ENCODE data around the gene CABCOCO1. TPM values are rescaled to one million over a fixed set of nuclear protein-coding genes. Genes with fewer than 3 reads are reported as not detected.

Gene CABCOCO1
- total and polyA plus RNA-seq, 9 of the 15 experiments (the other 6 are each of a cell fraction or from before 2014, with no cell fraction given): 0.04 TPM; not detected in 8

DNA sequence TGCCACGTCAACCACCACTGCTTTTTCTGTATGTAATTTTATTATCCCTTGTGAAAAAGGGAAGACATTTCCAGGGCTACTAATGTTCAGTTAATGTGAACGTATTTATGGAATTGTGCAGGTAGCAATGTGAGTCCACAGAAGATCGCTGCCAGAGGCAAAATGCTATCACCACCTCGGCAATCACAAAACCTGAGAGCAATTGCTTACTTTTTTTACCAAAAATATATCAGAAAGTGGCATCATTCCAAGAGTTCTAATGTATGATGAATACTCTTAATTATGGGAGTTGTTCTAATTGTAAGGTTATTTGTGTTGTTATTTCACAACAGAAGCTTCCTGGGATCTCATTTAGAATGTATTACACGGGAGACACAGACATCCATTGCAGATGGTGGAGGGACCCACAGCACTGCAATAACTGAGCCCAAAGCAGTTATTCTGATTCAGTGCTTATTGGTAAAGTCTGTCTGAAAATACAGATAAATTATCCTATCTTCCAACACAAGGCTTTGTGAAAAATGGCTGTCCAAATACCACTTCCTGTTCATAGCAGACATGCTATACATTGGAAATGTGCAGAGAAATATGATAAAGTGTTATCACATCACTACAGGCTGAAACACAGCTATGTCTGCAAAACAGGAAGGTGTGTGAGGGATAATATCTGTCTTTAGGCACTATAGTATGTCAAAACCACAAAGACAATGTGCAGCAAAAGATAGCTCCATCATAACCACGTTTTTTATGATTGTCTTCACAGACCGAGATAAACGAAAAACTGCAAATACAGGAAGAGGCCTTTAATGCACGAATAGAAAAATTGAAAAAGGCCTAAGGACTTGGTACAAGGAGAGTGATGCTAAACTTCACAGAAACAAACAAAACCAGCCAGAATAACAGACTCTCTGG, 102.7 kb downstream of the CABCOCO1 start (continued):
- TF ChIP-seq SP2 (IDR thresholded peaks at IDR 0.05; ENCODE audit: extremely low read depth, low read depth, low read length, poor library complexity, severe bottlenecking) (no peak), NRF1 (conservative IDR thresholded peaks at IDR 0.05 in 1 of 2, IDR thresholded peaks at IDR 0.05 in 1 of 2) (peak; percentile 37 to 43; a peak in 2 of 4 replicates), ARID1B (IDR thresholded peaks at IDR 0.05) (peak; percentile 100), FOXP1 (CRISPR knock-in tag; IDR thresholded peaks at IDR 0.05) (0 out of 2 replicates have a peak, but pooled peaks have one; percentile 85), ZNF3 (CRISPR knock-in tag; IDR thresholded peaks at IDR 0.05) (no peak), SMARCA5 (IDR thresholded peaks at IDR 0.05) (peak; percentile 61; the same call in 1 of the 2 replicates), SMAD3 (CRISPR knock-in tag; conservative IDR thresholded peaks at IDR 0.05) (peak; percentile 98), EP400 (IDR thresholded peaks at IDR 0.05) (peak; percentile 89), ZNF57 (CRISPR knock-in tag; IDR thresholded peaks at IDR 0.05) (0 out of 2 replicates have a peak, but pooled peaks have one; percentile 28), NFIC (IDR thresholded peaks at IDR 0.05) (peak; percentile 99), RFX5 (IDR thresholded peaks at IDR 0.05; ENCODE audit: low read depth, low read length) (peak; percentile 23; the same call in 1 of the 2 replicates), PTTG1 (tag; IDR thresholded peaks at IDR 0.05; ENCODE audit: low read depth) (peak; percentile 62), GATA2 (CRISPR knock-in tag; IDR thresholded peaks at IDR 0.05) (peak; percentile 100), PHF21A (IDR thresholded peaks at IDR 0.05; ENCODE audit: borderline replicate concordance, low read depth) (peak; percentile 90), JUND (IDR thresholded peaks at IDR 0.05; ENCODE audit: borderline replicate concordance, low read depth, low read length) (peak; percentile 92), JUND (tag; IDR thresholded peaks at IDR 0.05; ENCODE audit: borderline replicate concordance, low read depth, low read length) (peak; percentile 90; the same call in 2 of the 3 replicates), ZNF431 (CRISPR knock-in tag; IDR thresholded peaks at IDR 0.05) (no peak), DIDO1 (tag; IDR thresholded peaks at IDR 0.05; ENCODE audit: low read depth) (peak; percentile 78), BACH1 (tag; IDR thresholded peaks at IDR 0.05) (peak; percentile 94), KDM1A (IDR thresholded peaks at IDR 0.05) (peak; percentile 99), ZNF444 (CRISPR knock-in tag; IDR thresholded peaks at IDR 0.05) (peak; percentile 91), ZNF274 (IDR thresholded peaks at IDR 0.05; ENCODE audit: borderline replicate concordance, low read depth, low read length) (peak; percentile 93)
- TF ChIP-seq, protein P1, sequence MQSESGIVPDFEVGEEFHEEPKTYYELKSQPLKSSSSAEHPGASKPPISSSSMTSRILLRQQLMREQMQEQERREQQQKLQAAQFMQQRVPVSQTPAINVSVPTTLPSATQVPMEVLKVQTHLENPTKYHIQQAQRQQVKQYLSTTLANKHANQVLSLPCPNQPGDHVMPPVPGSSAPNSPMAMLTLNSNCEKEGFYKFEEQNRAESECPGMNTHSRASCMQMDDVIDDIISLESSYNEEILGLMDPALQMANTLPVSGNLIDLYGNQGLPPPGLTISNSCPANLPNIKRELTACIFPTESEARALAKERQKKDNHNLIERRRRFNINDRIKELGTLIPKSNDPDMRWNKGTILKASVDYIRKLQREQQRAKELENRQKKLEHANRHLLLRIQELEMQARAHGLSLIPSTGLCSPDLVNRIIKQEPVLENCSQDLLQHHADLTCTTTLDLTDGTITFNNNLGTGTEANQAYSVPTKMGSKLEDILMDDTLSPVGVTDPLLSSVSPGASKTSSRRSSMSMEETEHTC (IDR thresholded peaks at IDR 0.05): peak; percentile 95; the same call in 1 of the 2 replicates
- TF ChIP-seq, protein P2, sequence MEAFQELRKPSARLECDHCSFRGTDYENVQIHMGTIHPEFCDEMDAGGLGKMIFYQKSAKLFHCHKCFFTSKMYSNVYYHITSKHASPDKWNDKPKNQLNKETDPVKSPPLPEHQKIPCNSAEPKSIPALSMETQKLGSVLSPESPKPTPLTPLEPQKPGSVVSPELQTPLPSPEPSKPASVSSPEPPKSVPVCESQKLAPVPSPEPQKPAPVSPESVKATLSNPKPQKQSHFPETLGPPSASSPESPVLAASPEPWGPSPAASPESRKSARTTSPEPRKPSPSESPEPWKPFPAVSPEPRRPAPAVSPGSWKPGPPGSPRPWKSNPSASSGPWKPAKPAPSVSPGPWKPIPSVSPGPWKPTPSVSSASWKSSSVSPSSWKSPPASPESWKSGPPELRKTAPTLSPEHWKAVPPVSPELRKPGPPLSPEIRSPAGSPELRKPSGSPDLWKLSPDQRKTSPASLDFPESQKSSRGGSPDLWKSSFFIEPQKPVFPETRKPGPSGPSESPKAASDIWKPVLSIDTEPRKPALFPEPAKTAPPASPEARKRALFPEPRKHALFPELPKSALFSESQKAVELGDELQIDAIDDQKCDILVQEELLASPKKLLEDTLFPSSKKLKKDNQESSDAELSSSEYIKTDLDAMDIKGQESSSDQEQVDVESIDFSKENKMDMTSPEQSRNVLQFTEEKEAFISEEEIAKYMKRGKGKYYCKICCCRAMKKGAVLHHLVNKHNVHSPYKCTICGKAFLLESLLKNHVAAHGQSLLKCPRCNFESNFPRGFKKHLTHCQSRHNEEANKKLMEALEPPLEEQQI (IDR thresholded peaks at IDR 0.05): peak; percentile 100
- TF ChIP-seq, protein P3, sequence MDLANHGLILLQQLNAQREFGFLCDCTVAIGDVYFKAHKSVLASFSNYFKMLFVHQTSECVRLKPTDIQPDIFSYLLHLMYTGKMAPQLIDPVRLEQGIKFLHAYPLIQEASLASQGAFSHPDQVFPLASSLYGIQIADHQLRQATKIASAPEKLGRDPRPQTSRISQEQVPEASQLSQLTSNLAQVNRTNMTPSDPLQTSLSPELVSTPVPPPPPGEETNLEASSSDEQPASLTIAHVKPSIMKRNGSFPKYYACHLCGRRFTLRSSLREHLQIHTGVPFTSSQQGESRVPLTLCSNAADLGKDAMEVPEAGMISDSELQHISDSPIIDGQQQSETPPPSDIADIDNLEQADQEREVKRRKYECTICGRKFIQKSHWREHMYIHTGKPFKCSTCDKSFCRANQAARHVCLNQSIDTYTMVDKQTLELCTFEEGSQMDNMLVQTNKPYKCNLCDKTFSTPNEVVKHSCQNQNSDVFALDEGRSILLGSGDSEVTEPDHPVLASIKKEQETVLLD (IDR thresholded peaks at IDR 0.05): peak; percentile 92

Data from K562 (cell line).